ENCODE data around the gene P4HA3.

The P4HA3 gene

DNA sequence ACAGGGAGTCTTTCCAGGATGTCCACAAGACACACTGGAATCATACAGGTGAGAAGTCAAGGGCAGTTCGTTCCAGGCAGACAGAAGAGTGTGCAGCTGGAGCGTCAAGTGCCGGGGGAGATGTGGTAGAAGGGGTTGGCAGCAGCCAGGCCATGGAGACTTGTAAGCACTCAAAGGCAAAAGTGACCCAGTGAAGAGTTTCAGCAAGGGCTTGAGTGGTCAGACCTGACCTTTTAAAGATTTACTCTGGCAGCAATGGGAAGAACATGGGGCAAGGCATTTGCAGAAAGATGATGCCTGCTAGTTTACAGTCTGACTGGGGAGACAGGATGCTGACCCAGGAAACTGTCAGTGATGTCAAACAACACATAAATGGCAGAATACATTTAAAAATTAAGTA lies 29.0 kb downstream of the P4HA3 start:
- TF ChIP-seq ARNTL (CRISPR knock-in tag; IDR thresholded peaks at IDR 0.05; ENCODE audit: borderline replicate concordance, low read depth) (no peak), SNAI2 (CRISPR knock-in tag; IDR thresholded peaks at IDR 0.05) (no peak), GLIS3 (CRISPR knock-in tag; IDR thresholded peaks at IDR 0.05) (no peak), PPARA (CRISPR knock-in tag; IDR thresholded peaks at IDR 0.05; ENCODE audit: borderline replicate concordance) (no peak), ZFP30 (CRISPR knock-in tag; IDR thresholded peaks at IDR 0.05) (no peak), RARB (CRISPR knock-in tag; IDR thresholded peaks at IDR 0.05) (no peak), BACH2 (CRISPR knock-in tag; IDR thresholded peaks at IDR 0.05; ENCODE audit: borderline replicate concordance) (no peak), TOX (CRISPR knock-in tag; IDR thresholded peaks at IDR 0.05; ENCODE audit: borderline replicate concordance) (no peak), ZFP3 (CRISPR knock-in tag; IDR thresholded peaks at IDR 0.05) (no peak), TCF4 (CRISPR knock-in tag; IDR thresholded peaks at IDR 0.05; ENCODE audit: borderline replicate concordance) (no peak), ZNF565 (CRISPR knock-in tag; conservative IDR thresholded peaks at IDR 0.05; ENCODE audit: low read depth) (no peak), ISL1 (CRISPR knock-in tag; IDR thresholded peaks at IDR 0.05) (no peak)
- TF ChIP-seq, protein P1, sequence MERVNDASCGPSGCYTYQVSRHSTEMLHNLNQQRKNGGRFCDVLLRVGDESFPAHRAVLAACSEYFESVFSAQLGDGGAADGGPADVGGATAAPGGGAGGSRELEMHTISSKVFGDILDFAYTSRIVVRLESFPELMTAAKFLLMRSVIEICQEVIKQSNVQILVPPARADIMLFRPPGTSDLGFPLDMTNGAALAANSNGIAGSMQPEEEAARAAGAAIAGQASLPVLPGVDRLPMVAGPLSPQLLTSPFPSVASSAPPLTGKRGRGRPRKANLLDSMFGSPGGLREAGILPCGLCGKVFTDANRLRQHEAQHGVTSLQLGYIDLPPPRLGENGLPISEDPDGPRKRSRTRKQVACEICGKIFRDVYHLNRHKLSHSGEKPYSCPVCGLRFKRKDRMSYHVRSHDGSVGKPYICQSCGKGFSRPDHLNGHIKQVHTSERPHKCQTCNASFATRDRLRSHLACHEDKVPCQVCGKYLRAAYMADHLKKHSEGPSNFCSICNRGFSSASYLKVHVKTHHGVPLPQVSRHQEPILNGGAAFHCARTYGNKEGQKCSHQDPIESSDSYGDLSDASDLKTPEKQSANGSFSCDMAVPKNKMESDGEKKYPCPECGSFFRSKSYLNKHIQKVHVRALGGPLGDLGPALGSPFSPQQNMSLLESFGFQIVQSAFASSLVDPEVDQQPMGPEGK (CRISPR knock-in tag; IDR thresholded peaks at IDR 0.05; ENCODE audit: borderline replicate concordance), result no peak
- TF ChIP-seq, protein P2, sequence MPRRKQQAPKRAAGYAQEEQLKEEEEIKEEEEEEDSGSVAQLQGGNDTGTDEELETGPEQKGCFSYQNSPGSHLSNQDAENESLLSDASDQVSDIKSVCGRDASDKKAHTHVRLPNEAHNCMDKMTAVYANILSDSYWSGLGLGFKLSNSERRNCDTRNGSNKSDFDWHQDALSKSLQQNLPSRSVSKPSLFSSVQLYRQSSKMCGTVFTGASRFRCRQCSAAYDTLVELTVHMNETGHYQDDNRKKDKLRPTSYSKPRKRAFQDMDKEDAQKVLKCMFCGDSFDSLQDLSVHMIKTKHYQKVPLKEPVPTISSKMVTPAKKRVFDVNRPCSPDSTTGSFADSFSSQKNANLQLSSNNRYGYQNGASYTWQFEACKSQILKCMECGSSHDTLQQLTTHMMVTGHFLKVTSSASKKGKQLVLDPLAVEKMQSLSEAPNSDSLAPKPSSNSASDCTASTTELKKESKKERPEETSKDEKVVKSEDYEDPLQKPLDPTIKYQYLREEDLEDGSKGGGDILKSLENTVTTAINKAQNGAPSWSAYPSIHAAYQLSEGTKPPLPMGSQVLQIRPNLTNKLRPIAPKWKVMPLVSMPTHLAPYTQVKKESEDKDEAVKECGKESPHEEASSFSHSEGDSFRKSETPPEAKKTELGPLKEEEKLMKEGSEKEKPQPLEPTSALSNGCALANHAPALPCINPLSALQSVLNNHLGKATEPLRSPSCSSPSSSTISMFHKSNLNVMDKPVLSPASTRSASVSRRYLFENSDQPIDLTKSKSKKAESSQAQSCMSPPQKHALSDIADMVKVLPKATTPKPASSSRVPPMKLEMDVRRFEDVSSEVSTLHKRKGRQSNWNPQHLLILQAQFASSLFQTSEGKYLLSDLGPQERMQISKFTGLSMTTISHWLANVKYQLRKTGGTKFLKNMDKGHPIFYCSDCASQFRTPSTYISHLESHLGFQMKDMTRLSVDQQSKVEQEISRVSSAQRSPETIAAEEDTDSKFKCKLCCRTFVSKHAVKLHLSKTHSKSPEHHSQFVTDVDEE (CRISPR knock-in tag; IDR thresholded peaks at IDR 0.05), result no peak
- TF ChIP-seq, protein P3, sequence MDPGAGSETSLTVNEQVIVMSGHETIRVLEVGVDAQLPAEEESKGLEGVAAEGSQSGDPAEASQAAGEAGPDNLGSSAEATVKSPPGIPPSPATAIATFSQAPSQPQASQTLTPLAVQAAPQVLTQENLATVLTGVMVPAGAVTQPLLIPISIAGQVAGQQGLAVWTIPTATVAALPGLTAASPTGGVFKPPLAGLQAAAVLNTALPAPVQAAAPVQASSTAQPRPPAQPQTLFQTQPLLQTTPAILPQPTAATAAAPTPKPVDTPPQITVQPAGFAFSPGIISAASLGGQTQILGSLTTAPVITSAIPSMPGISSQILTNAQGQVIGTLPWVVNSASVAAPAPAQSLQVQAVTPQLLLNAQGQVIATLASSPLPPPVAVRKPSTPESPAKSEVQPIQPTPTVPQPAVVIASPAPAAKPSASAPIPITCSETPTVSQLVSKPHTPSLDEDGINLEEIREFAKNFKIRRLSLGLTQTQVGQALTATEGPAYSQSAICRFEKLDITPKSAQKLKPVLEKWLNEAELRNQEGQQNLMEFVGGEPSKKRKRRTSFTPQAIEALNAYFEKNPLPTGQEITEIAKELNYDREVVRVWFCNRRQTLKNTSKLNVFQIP (CRISPR knock-in tag; IDR thresholded peaks at IDR 0.05; ENCODE audit: borderline replicate concordance, low read depth), result no peak
- TF ChIP-seq, protein P4, sequence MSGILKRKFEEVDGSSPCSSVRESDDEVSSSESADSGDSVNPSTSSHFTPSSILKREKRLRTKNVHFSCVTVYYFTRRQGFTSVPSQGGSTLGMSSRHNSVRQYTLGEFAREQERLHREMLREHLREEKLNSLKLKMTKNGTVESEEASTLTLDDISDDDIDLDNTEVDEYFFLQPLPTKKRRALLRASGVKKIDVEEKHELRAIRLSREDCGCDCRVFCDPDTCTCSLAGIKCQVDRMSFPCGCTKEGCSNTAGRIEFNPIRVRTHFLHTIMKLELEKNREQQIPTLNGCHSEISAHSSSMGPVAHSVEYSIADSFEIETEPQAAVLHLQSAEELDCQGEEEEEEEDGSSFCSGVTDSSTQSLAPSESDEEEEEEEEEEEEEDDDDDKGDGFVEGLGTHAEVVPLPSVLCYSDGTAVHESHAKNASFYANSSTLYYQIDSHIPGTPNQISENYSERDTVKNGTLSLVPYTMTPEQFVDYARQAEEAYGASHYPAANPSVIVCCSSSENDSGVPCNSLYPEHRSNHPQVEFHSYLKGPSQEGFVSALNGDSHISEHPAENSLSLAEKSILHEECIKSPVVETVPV (CRISPR knock-in tag; IDR thresholded peaks at IDR 0.05), result no peak
- TF ChIP-seq, protein P5, sequence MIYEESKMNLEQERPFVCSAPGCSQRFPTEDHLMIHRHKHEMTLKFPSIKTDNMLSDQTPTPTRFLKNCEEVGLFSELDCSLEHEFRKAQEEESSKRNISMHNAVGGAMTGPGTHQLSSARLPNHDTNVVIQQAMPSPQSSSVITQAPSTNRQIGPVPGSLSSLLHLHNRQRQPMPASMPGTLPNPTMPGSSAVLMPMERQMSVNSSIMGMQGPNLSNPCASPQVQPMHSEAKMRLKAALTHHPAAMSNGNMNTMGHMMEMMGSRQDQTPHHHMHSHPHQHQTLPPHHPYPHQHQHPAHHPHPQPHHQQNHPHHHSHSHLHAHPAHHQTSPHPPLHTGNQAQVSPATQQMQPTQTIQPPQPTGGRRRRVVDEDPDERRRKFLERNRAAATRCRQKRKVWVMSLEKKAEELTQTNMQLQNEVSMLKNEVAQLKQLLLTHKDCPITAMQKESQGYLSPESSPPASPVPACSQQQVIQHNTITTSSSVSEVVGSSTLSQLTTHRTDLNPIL (CRISPR knock-in tag; IDR thresholded peaks at IDR 0.05; ENCODE audit: low read depth), result no peak
- ATAC-seq, result no peak

DNA sequence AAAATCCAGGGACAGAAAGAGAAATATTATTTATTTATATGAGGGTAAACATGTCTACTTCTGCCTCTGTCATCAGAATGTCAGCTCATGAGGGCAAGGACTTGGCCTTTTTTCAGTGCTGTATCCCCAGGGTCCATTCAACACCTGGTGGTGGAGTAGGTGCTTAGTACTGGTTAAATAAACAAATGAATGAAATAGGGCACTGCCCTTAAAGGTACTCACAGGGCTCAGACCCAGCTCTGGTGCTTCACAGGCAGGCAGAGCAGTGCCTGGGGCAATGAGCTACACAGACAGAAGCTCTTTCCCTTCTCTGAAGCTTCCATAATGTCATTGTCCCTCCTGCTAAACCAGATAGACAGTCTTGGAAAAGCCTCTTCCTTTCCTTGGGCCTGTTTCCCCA lies 30.9 kb downstream of the P4HA3 start:
- TF ChIP-seq ISL1 (CRISPR knock-in tag; IDR thresholded peaks at IDR 0.05), result no peak
- TF ChIP-seq PPARA (CRISPR knock-in tag; IDR thresholded peaks at IDR 0.05; ENCODE audit: borderline replicate concordance), result no peak
- TF ChIP-seq TCF4 (CRISPR knock-in tag; IDR thresholded peaks at IDR 0.05; ENCODE audit: borderline replicate concordance), result no peak
- TF ChIP-seq ZNF565 (CRISPR knock-in tag; conservative IDR thresholded peaks at IDR 0.05; ENCODE audit: low read depth), result no peak
- no peak for TF ChIP-seq BACH2 (CRISPR knock-in tag; IDR thresholded peaks at IDR 0.05; ENCODE audit: borderline replicate concordance)
- TF ChIP-seq SNAI2 (CRISPR knock-in tag; IDR thresholded peaks at IDR 0.05), result no peak
- TF ChIP-seq TOX (CRISPR knock-in tag; IDR thresholded peaks at IDR 0.05; ENCODE audit: borderline replicate concordance), result no peak
- no peak for TF ChIP-seq ZFP3 (CRISPR knock-in tag; IDR thresholded peaks at IDR 0.05)
- TF ChIP-seq, protein P1 (CRISPR knock-in tag; IDR thresholded peaks at IDR 0.05; ENCODE audit: borderline replicate concordance), result no peak
- TF ChIP-seq, protein P5 (CRISPR knock-in tag; IDR thresholded peaks at IDR 0.05; ENCODE audit: low read depth), result no peak
- TF ChIP-seq ZC3H10 (CRISPR knock-in tag; IDR thresholded peaks at IDR 0.05), result no peak
- TF ChIP-seq, protein P2 (CRISPR knock-in tag; IDR thresholded peaks at IDR 0.05), result no peak
- TF ChIP-seq GLIS3 (CRISPR knock-in tag; IDR thresholded peaks at IDR 0.05), result no peak
- TF ChIP-seq RARB (CRISPR knock-in tag; IDR thresholded peaks at IDR 0.05), result no peak
- ATAC-seq, result no peak
